ENCODE data around the gene TRPM2. TPM values are rescaled to one million over a fixed set of nuclear protein-coding genes. Genes with fewer than 3 reads are reported as not detected.
"Not testable (repeated sequence)": the region's sequence is repeated elsewhere in the genome, so short reads cannot be mapped to it uniquely, and the experiment has no call there.

The TRPM2 gene
- total RNA-seq, 1 donor: not detected

GRCh38 chr21:44407493-44407892, 54.1 kb downstream of the TRPM2 start:
- TF ChIP-seq CTCF (IDR thresholded peaks at IDR 0.05; ENCODE audit: insufficient read depth, low read length): no peak
- no peak overlapping the region for H3K4me3 ChIP-seq (ENCODE audit: low read depth, low read length)
- no peak for DNase-seq (ENCODE audit: low read depth)

GRCh38 chr21:44408226-44408625, 54.8 kb downstream of the TRPM2 start:
- no peak for DNase-seq (ENCODE audit: low read depth)
- H3K4me3 ChIP-seq (ENCODE audit: low read depth, low read length): no peak overlapping the region
- no peak for TF ChIP-seq CTCF (IDR thresholded peaks at IDR 0.05; ENCODE audit: insufficient read depth, low read length)

GRCh38 chr21:44413566-44414290, 60.3 kb downstream of the TRPM2 start:
- DNase-seq (ENCODE audit: low read depth): no peak
- no peak overlapping the region for H3K4me3 ChIP-seq (ENCODE audit: low read depth, low read length)
- TF ChIP-seq CTCF (IDR thresholded peaks at IDR 0.05; ENCODE audit: insufficient read depth, low read length): no peak

- no peak overlapping the region for H3K4me3 ChIP-seq (ENCODE audit: low read depth, low read length)
- TF ChIP-seq CTCF (IDR thresholded peaks at IDR 0.05; ENCODE audit: insufficient read depth, low read length): no peak
- DNase-seq (ENCODE audit: low read depth): no peak
Observed at GRCh38 chr21:44414291-44415072, 61.1 kb downstream of the TRPM2 start.

- no peak for TF ChIP-seq CTCF (IDR thresholded peaks at IDR 0.05; ENCODE audit: insufficient read depth, low read length)
- no peak overlapping the region for H3K4me3 ChIP-seq (ENCODE audit: low read depth, low read length)
- DNase-seq (ENCODE audit: low read depth): no peak
Observed at GRCh38 chr21:44415073-44416025, 61.9 kb downstream of the TRPM2 start.

DNA sequence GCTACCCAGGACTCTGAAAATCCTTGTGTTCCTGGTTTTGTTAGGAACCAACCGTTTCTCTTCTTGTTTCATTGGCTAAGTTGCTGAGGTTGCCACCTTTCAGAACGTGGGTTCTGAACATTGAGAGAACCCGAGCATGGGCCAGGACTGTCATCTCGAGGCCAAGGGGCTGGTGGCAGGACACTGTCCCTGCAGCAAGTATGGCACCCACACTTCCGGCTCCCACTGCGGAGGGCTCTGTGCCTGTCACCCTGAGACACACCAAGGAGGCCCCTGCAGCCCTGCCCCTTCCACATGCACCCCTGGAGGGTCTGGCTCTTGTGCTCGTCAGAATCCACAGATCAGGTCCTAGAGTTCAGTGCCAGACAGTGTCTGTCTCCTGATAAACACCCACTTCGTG, 62.8 kb downstream of the TRPM2 start:
- TF ChIP-seq CTCF (IDR thresholded peaks at IDR 0.05; ENCODE audit: insufficient read depth, low read length): no peak
- no peak overlapping the region for H3K4me3 ChIP-seq (ENCODE audit: low read depth, low read length)
- DNase-seq (ENCODE audit: low read depth): no peak

DNA sequence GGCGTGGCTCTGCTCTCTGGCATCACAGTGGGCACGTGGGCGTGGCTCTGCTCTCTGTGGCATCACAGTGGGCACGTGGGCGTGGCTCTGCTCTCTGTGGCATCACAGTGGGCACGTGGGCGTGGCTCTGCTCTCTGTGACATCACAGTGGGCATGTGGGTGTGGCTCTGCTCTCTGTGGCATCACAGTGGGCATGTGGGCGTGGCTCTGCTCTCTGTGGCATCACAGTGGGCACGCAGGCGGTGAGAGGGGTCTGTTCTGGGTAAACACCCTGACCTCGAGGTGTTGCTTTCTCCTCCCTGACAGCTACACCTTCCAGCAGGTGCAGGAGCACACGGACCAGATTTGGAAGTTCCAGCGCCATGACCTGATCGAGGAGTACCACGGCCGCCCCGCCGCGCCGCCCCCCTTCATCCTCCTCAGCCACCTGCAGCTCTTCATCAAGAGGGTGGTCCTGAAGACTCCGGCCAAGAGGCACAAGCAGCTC, 64.2 kb downstream of the TRPM2 start:
- not testable (repeated sequence) for DNase-seq (ENCODE audit: low read depth); H3K4me3 ChIP-seq (ENCODE audit: low read depth, low read length)
